HepG2 (cell line): ENCODE data around the gene KRTAP10-5. TPM values are rescaled to one million over a fixed set of nuclear protein-coding genes. Genes with fewer than 3 reads are reported as not detected.

ENCODE experiments used
- ATAC-seq: fragments of 200-7000 bp; cut with Tn5 transposase; 3 replicates; pipeline ENCODE4 v1.9.1; 2020; ENCODE audit warnings: mild to moderate bottlenecking, moderate library complexity
- BruUV-seq: library from RNA; stranded (reverse); fragments of 400-500 nt; replicated peaks from 2 replicates; lab custom pipeline; 2021; lab: Mats Ljungman, UMichigan
- CTCF ChIA-PET: fragments of 300-600 bp; formaldehyde crosslinking; extraction: SDS; loops from one replicate; lab custom pipeline; 2021; ENCODE audit warnings: low total read pairs, inconsistent platforms, low intra/inter-chr PET ratio; lab: Yijun Ruan, JAX
- POLR2A ChIA-PET: fragments of 350-600 bp; sonication (Branson Sonifier 250); formaldehyde crosslinking; loops from one replicate; lab custom pipeline; 2020; ENCODE audit warnings: antibody characterized with exemption, inconsistent platforms; lab: Yijun Ruan, JAX
- DNase-seq: peaks from one replicate; pipeline ENCODE4 v3.0.0-alpha.2; 2015; ENCODE audit warnings: low spot score
- FAIRE-seq: peaks from 3 replicates; lab custom pipeline; 2011; peaks lifted over from hg19 to GRCh38; lab: Jason Lieb, UNC
- H2AFZ ChIP-seq: one replicate; pipeline ENCODE4 v1.6.1; 2011; ENCODE audit warnings: low read length, inconsistent platforms
- H3K27ac ChIP-seq: fragments of 300-600 bp; 3 replicates; pipeline ENCODE4 v1.8.0; 2011; ENCODE audit warnings: mixed run types, mild to moderate bottlenecking, mixed read lengths, low read length, inconsistent platforms; ENCODE audit not compliant: insufficient read depth; ENCODE audit errors: extremely low read length
- H3K27me3 ChIP-seq, 2 experiments: fragments of 200-600 bp in 1 of 2; 2 replicates in 1 of 2; 3 replicates in 1 of 2; pipeline versions ENCODE4 v1.6.0 to v1.8.0; 2011; ENCODE audit warnings: low read length in 2 of 2, mild to moderate bottlenecking in 2 of 2, moderate library complexity in 2 of 2, inconsistent platforms in 1 of 2; ENCODE audit not compliant: insufficient read depth in 2 of 2, control insufficient read depth in 1 of 2
- H3K36me3 ChIP-seq, 2 experiments: fragments of 200-600 bp in 1 of 2; replicated peaks in 1 of 2; 2 replicates in 1 of 2; 3 replicates in 1 of 2; pipeline versions ENCODE4 v1.5.1 to v1.8.0; 2011; ENCODE audit warnings: low read length in 2 of 2, inconsistent platforms in 1 of 2; ENCODE audit not compliant: insufficient read depth in 2 of 2, control insufficient read depth in 1 of 2
- H3K4me1 ChIP-seq: 2 replicates; pipeline ENCODE4 v1.5.1; 2012; ENCODE audit warnings: low read length, inconsistent platforms; ENCODE audit not compliant: insufficient read depth
- H3K4me2 ChIP-seq: 2 replicates; pipeline ENCODE4 v1.6.0; 2011; ENCODE audit warnings: low read depth, low read length, inconsistent platforms
- H3K4me3 ChIP-seq, 3 experiments: fragments of 200-600 bp in 1 of 3; sonication (generic), shearing (Covaris generic) in 1 of 3; replicated peaks in 1 of 3; 2 replicates each; pipeline ENCODE4 v1.5.1; 2011 to 2016; ENCODE audit warnings: low read length in 3 of 3, inconsistent platforms in 2 of 3, low read depth in 2 of 3, mild to moderate bottlenecking in 2 of 3, control low read depth in 1 of 3, mixed read lengths in 1 of 3; ENCODE audit not compliant: insufficient read depth in 1 of 3
- H3K79me2 ChIP-seq: one replicate; pipeline ENCODE4 v1.6.1; 2011; ENCODE audit warnings: low read length, inconsistent platforms; ENCODE audit not compliant: insufficient read depth
- H3K9ac ChIP-seq: 2 replicates; pipeline ENCODE4 v1.6.0; 2011; ENCODE audit warnings: mild to moderate bottlenecking, low read depth, low read length, inconsistent platforms; ENCODE audit not compliant: insufficient read depth
- H3K9me3 ChIP-seq: 2 replicates; pipeline ENCODE4 v1.5.1; 2012; ENCODE audit warnings: mild to moderate bottlenecking, low read length
- H4K20me1 ChIP-seq: 2 replicates; pipeline ENCODE4 v1.6.0; 2011; ENCODE audit warnings: inconsistent platforms, mild to moderate bottlenecking, low read length, moderate library complexity; ENCODE audit not compliant: insufficient read depth
- GLI4 ChIP-seq: sonication (generic); formaldehyde crosslinking; IDR thresholded peaks from 2 replicates; pipeline ENCODE4 v1.5.1; 2020; ENCODE audit warnings: missing genetic modification reagents, mild to moderate bottlenecking, moderate library complexity, borderline replicate concordance
- MZF1 ChIP-seq: sonication (generic); formaldehyde crosslinking; IDR thresholded peaks from 2 replicates; pipeline ENCODE4 v1.8.1; 2023; ENCODE audit warnings: mild to moderate bottlenecking, missing genetic modification reagents, borderline replicate concordance
- SRY ChIP-seq: sonication (generic); formaldehyde crosslinking; IDR thresholded peaks from 2 replicates; pipeline ENCODE4 v1.8.0; 2022; ENCODE audit warnings: mild to moderate bottlenecking, missing genetic modification reagents
- ZFP37 ChIP-seq: sonication (generic); formaldehyde crosslinking; IDR thresholded peaks from 2 replicates; pipeline ENCODE4 v1.4.0; 2020; ENCODE audit warnings: missing genetic modification reagents, borderline replicate concordance
- ZMYM2 ChIP-seq: sonication (generic); formaldehyde crosslinking; IDR thresholded peaks from 2 replicates; pipeline ENCODE4 v1.8.0; 2022; ENCODE audit warnings: mild to moderate bottlenecking, missing genetic modification reagents
- ZNF317 ChIP-seq: sonication (generic); formaldehyde crosslinking; IDR thresholded peaks from 2 replicates; pipeline ENCODE4 v1.5.0; 2020; ENCODE audit warnings: mild to moderate bottlenecking, missing genetic modification reagents
- ZNF724P ChIP-seq: sonication (generic); formaldehyde crosslinking; IDR thresholded peaks from 2 replicates; pipeline ENCODE4 v1.8.0; 2022; ENCODE audit warnings: missing genetic modification reagents, borderline replicate concordance
- WGBS: methylation state at CpG from one replicate; pipeline ENCODE4 v1.1.6; 2017; ENCODE audit warnings: low lambda C conversion rate; 5-methylcytosine and 5-hydroxymethylcytosine counted together
- in situ Hi-C: cut with HindIII; loops from 2 replicates; pipeline ENCODE4 v1.10.0; 2017; ENCODE audit warnings: low pct_unique_long_range_greater_than_20kb; ENCODE audit not compliant: extremely low pct_ligation_motif_present
- intact Hi-C: fragments of 100-400 bp; cut with micrococcal nuclease; formaldehyde crosslinking; loops from one replicate; pipeline ENCODE4 v1.10.0; 2022; ENCODE audit not compliant: unreplicated experiment
- polyA plus RNA-seq, 8 experiments: library from polyadenylated mRNA; depleted of rRNA in 3 of 8; stranded (reverse) in 7 of 8; unstranded in 1 of 8; fragments of >200 nt; fragmentation: Illumina TruSeq in 4 of 8; extraction: Trizol in 4 of 8; gene quantifications; 2 replicates each; pipeline versions ENCODE4 v1.2.1 to v1.2.3, GENCODE V29; 2011 to 2016; ENCODE audit warnings: low read depth in 4 of 8, missing spikeins in 1 of 8, mixed read lengths in 1 of 8; ENCODE audit not compliant: insufficient read depth in 1 of 8
- total RNA-seq, 5 experiments: library from RNA; depleted of rRNA; stranded (reverse); fragments of >200 nt; fragmentation: Illumina TruSeq; extraction: Trizol; gene quantifications; 2 replicates each; pipeline ENCODE4 v1.2.3, GENCODE V29; 2016; ENCODE audit warnings: low read depth in 1 of 5
- TF ChIP-seq, protein P1 (sequence below): sonication (generic); formaldehyde crosslinking; IDR thresholded peaks from 2 replicates; pipeline ENCODE4 v1.4.0; 2020; ENCODE audit warnings: missing genetic modification reagents, mild to moderate bottlenecking, borderline replicate concordance
- TF ChIP-seq, protein P2 (sequence below): sonication (generic); formaldehyde crosslinking; conservative IDR thresholded peaks from 2 replicates; pipeline ENCODE4 v1.4.0; 2020; ENCODE audit warnings: mild to moderate bottlenecking, missing genetic modification reagents, moderate library complexity

Gene KRTAP10-5
- total and polyA plus RNA-seq, 2 of the 13 experiments (the other 11 are each of a cell fraction or from before 2014, with no cell fraction given), result not detected

- Histone ChIP-seq H4K20me1 (no peaks in the 10 kb centered on the region), H3K4me2 (peak overlapping the region; percentile 75), H3K36me3 (no peaks in the 10 kb centered on the region), H3K9me3 (peaks cover 14% of the 10 kb centered on the region), H3K27me3 (no peaks in the 10 kb centered on the region), H2AFZ (no peak overlapping the region), H3K4me1 (peaks cover 32% of the 10 kb centered on the region), H3K4me3 (no peak overlapping the region), H3K27ac (peak overlapping the region; percentile 32), H3K79me2 (no peaks in the 10 kb centered on the region), H3K9ac (no peak overlapping the region)
- CTCF ChIA-PET, result no interaction called here
- intact Hi-C loops (no loop called here), in situ Hi-C loops (no loop called here)
- POLR2A ChIA-PET, result no interaction called here
- DNase-seq (no peak), ATAC-seq (no peak; the same call in 2 of the 3 replicates), FAIRE-seq (no peak)
- 0 out of 2 replicates have a peak, but pooled peaks have one; percentile 7 for TF ChIP-seq ZMYM2
- TF ChIP-seq SRY, result 0 out of 2 replicates have a peak, but pooled peaks have one; percentile 31
- TF ChIP-seq, protein P1, sequence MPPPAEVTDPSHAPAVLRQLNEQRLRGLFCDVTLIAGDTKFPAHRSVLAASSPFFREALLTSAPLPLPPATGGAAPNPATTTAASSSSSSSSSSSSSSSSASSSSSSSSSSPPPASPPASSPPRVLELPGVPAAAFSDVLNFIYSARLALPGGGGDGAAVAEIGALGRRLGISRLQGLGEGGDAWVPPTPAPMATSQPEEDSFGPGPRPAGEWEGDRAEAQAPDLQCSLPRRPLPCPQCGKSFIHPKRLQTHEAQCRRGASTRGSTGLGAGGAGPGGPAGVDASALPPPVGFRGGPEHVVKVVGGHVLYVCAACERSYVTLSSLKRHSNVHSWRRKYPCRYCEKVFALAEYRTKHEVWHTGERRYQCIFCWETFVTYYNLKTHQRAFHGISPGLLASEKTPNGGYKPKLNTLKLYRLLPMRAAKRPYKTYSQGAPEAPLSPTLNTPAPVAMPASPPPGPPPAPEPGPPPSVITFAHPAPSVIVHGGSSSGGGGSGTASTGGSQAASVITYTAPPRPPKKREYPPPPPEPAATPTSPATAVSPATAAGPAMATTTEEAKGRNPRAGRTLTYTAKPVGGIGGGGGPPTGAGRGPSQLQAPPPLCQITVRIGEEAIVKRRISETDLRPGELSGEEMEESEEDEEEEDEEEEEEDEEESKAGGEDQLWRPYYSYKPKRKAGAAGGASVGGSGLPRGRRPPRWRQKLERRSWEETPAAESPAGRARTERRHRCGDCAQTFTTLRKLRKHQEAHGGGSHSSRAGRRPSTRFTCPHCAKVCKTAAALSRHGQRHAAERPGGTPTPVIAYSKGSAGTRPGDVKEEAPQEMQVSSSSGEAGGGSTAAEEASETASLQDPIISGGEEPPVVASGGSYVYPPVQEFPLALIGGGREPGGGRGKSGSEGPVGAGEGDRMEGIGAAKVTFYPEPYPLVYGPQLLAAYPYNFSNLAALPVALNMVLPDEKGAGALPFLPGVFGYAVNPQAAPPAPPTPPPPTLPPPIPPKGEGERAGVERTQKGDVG (CRISPR knock-in tag), result peak; percentile 10; the same call in 1 of the 2 replicates
- TF ChIP-seq ZFP37 (CRISPR knock-in tag), result no peak
- 0 out of 2 replicates have a peak, but pooled peaks have one; percentile 8 for TF ChIP-seq ZNF724P (CRISPR knock-in tag)
- TF ChIP-seq GLI4 (CRISPR knock-in tag), result no peak
- TF ChIP-seq, protein P2, sequence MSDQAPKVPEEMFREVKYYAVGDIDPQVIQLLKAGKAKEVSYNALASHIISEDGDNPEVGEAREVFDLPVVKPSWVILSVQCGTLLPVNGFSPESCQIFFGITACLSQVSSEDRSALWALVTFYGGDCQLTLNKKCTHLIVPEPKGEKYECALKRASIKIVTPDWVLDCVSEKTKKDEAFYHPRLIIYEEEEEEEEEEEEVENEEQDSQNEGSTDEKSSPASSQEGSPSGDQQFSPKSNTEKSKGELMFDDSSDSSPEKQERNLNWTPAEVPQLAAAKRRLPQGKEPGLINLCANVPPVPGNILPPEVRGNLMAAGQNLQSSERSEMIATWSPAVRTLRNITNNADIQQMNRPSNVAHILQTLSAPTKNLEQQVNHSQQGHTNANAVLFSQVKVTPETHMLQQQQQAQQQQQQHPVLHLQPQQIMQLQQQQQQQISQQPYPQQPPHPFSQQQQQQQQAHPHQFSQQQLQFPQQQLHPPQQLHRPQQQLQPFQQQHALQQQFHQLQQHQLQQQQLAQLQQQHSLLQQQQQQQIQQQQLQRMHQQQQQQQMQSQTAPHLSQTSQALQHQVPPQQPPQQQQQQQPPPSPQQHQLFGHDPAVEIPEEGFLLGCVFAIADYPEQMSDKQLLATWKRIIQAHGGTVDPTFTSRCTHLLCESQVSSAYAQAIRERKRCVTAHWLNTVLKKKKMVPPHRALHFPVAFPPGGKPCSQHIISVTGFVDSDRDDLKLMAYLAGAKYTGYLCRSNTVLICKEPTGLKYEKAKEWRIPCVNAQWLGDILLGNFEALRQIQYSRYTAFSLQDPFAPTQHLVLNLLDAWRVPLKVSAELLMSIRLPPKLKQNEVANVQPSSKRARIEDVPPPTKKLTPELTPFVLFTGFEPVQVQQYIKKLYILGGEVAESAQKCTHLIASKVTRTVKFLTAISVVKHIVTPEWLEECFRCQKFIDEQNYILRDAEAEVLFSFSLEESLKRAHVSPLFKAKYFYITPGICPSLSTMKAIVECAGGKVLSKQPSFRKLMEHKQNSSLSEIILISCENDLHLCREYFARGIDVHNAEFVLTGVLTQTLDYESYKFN, result peak; percentile 8; the same call in 1 of the 2 replicates
- 0 out of 2 replicates have a peak, but pooled peaks have one; percentile 94 for TF ChIP-seq ZNF317
- TF ChIP-seq MZF1 (CRISPR knock-in tag), result no peak
- WGBS, result 94% methylated on average over 16 of the region's 20 CpGs
- BruUV-seq, result no TSS peak
Measured at GRCh38 chr21:44575307-44576024, 4.9 kb downstream of the KRTAP10-5 start.
